OCI-LY3 (cell line): ENCODE data around the gene HARS2.
"Not testable (repeated sequence)": the region's sequence is repeated elsewhere in the genome, so short reads cannot be mapped to it uniquely, and the experiment has no call there.

ENCODE experiments used
- H2AFZ ChIP-seq: fragments of 200-600, 300-600 bp; shearing (Covaris generic); 2 replicates; pipeline ENCODE4 v1.6.0; 2014; ENCODE audit warnings: antibody characterized with exemption, low read depth, low read length
- H3K27ac ChIP-seq: fragments of 200-600, 300-600 bp; sonication (generic); 2 replicates; pipeline ENCODE4 v1.5.1; 2014; ENCODE audit warnings: mild to moderate bottlenecking, low read length, moderate library complexity, mixed read lengths
- H3K27me3 ChIP-seq: fragments of 200-600, 300-600 bp; sonication (generic); 2 replicates; pipeline ENCODE4 v1.6.1; 2014; ENCODE audit warnings: low read depth, low read length, mixed read lengths
- H3K36me3 ChIP-seq: fragments of 200-600, 300-600 bp; sonication (generic); replicated peaks from 2 replicates; pipeline ENCODE3; 2014; ENCODE audit warnings: low read depth, low read length, mixed read lengths
- H3K4me1 ChIP-seq: fragments of 300-600, 200-600 bp; sonication (generic); 2 replicates; pipeline ENCODE4 v1.6.1; 2014; ENCODE audit warnings: low read length, mixed read lengths
- H3K4me2 ChIP-seq: fragments of 200-600, 300-600 bp; sonication (generic); 2 replicates; pipeline ENCODE4 v1.6.1; 2014; ENCODE audit warnings: low read length, mixed read lengths
- H3K4me3 ChIP-seq: fragments of 300-600, 200-600 bp; sonication (generic); 2 replicates; pipeline ENCODE4 v1.5.1; 2014; ENCODE audit warnings: antibody characterized with exemption, mild to moderate bottlenecking, low read length, moderate library complexity
- H3K79me2 ChIP-seq: fragments of 300-600, 200-600 bp; shearing (Covaris generic); 2 replicates; pipeline ENCODE4 v1.6.1; 2014; ENCODE audit warnings: mild to moderate bottlenecking, low read length, mixed read lengths
- H3K9ac ChIP-seq: fragments of 300-600, 200-600 bp; shearing (Covaris generic); 2 replicates; pipeline ENCODE4 v1.6.0; 2014; ENCODE audit warnings: mild to moderate bottlenecking, low read length, moderate library complexity
- H3K9me3 ChIP-seq: fragments of 200-600, 300-600 bp; shearing (Covaris generic); 2 replicates; pipeline ENCODE4 v1.6.1; 2014; ENCODE audit warnings: low read length, mixed read lengths; ENCODE audit not compliant: insufficient read depth
- H4K20me1 ChIP-seq: fragments of 200-600, 300-600 bp; sonication (generic); 2 replicates; pipeline ENCODE4 v1.6.1; 2016; ENCODE audit warnings: low read length, mixed read lengths; ENCODE audit not compliant: insufficient read depth
- CTCF ChIP-seq: fragments of 200-600, 300-600 bp; sonication (generic); IDR thresholded peaks from 2 replicates; pipeline ENCODE4 v1.5.1; 2014; ENCODE audit warnings: antibody characterized with exemption, low read length, low read depth
- EZH2phosphoT487 ChIP-seq: fragments of 200-600 bp; shearing (Covaris generic); IDR thresholded peaks from 2 replicates; pipeline ENCODE4 v1.6.1; 2018; ENCODE audit warnings: antibody characterized with exemption, mixed run types, low read depth

The HARS2 gene

GRCh38 chr5:140718266-140718592, 27.0 kb downstream of the HARS2 start:
- Histone ChIP-seq H3K4me3 (no peak overlapping the region), H3K79me2 (no peaks in the 10 kb centered on the region), H3K4me2 (no peak overlapping the region), H3K27ac (no peak overlapping the region), H3K4me1 (no peaks in the 10 kb centered on the region), H3K9ac (no peak overlapping the region), H3K36me3 (no peaks in the 10 kb centered on the region), H2AFZ (no peak overlapping the region), H4K20me1 (no peaks in the 10 kb centered on the region), H3K9me3 (no peaks in the 10 kb centered on the region), H3K27me3 (no peaks in the 10 kb centered on the region)
- TF ChIP-seq CTCF (no peak), EZH2phosphoT487 (no peak)

DNA sequence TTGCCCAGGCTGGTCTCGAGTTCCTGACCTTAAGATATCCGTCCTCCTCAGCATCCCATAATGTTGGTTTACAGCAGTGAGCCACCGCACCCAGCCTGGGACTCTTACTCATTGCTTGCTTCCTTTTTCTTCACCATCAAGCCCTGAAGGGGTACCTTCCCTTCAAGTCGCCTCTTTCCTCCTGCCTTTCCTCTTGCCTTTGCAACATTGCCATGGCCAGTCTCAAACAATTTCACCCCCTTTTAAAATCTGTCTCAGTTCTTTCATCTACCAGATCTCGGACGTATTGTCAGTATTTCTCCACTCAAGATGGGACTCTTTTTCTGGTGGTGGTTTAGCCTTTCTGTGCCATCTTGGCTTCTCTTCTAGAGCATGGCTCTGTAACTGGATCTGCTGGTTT, 29.5 kb downstream of the HARS2 start:
- H3K27ac ChIP-seq, H4K20me1 ChIP-seq, H2AFZ ChIP-seq, H3K9ac ChIP-seq, H3K9me3 ChIP-seq, H3K36me3 ChIP-seq, H3K4me1 ChIP-seq, H3K4me3 ChIP-seq, H3K27me3 ChIP-seq, H3K79me2 ChIP-seq, H3K4me2 ChIP-seq: not testable (repeated sequence)

- H3K27ac ChIP-seq, H3K4me2 ChIP-seq, H3K4me3 ChIP-seq, H3K36me3 ChIP-seq, H3K27me3 ChIP-seq, H3K79me2 ChIP-seq, H3K9me3 ChIP-seq, H3K4me1 ChIP-seq, H4K20me1 ChIP-seq, H2AFZ ChIP-seq, H3K9ac ChIP-seq: not testable (repeated sequence)
Observed at GRCh38 chr5:140721395-140721794, 30.1 kb downstream of the HARS2 start.

DNA sequence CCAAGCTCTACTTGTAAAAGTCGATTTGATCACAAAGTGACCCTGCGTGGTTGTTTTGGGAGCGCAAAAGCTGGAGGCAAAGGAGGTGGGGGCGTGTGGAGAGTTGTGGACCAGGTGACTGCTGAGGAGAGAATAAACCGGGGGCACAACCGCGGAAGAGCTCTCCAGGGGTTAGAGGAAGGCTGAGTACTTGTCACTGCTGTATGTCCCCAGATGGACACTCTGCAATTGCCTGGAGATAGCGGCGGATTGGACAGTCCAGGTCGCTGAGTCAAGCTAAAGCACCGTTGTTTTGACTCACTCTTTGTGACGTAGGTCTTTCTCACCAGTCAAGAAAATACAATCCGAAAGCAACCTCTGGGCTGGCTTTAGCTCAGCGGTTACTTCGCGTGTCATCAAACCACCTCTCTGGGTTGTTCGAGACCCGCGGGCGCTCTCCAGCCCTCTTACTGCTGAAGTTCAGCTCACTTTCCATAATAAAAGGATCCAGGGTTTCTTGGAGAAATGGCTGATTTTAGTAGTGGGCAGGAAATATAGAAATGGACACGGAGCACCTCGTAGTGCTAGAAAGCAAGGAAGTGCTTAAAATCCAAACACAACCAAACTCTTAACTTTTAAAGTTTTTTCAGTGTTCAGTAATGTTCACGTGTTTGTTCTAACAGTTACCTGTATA, 34.7 kb downstream of the HARS2 start:
- H2AFZ ChIP-seq = no peak overlapping the region
- TF ChIP-seq CTCF = no peak
- H3K4me1 ChIP-seq = no peaks in the 10 kb centered on the region
- no peak overlapping the region for H3K4me2 ChIP-seq
- H3K36me3 ChIP-seq = no peaks in the 10 kb centered on the region
- no peak overlapping the region for H3K27ac ChIP-seq
- H3K9ac ChIP-seq = no peak overlapping the region
- no peaks in the 10 kb centered on the region for H3K79me2 ChIP-seq
- H3K4me3 ChIP-seq = no peak overlapping the region
- H4K20me1 ChIP-seq = no peaks in the 10 kb centered on the region
- no peaks in the 10 kb centered on the region for H3K9me3 ChIP-seq
- H3K27me3 ChIP-seq = no peaks in the 10 kb centered on the region

GRCh38 chr5:140733098-140733497, 41.8 kb downstream of the HARS2 start:
- no peaks in the 10 kb centered on the region for H4K20me1 ChIP-seq
- no peak overlapping the region for H2AFZ ChIP-seq
- no peaks in the 10 kb centered on the region for H3K4me1 ChIP-seq
- H3K36me3 ChIP-seq = no peaks in the 10 kb centered on the region
- H3K9ac ChIP-seq = no peak overlapping the region
- H3K4me2 ChIP-seq = no peak overlapping the region
- no peaks in the 10 kb centered on the region for H3K27me3 ChIP-seq
- no peaks in the 10 kb centered on the region for H3K79me2 ChIP-seq
- no peak for TF ChIP-seq CTCF
- no peak for TF ChIP-seq EZH2phosphoT487
- H3K27ac ChIP-seq = no peak overlapping the region
- H3K4me3 ChIP-seq = no peak overlapping the region
- no peaks in the 10 kb centered on the region for H3K9me3 ChIP-seq
